Heart right ventricle (tissue), 16 donors: ENCODE results near the gene PTTG1IP. TPM values are rescaled to one million over a fixed set of nuclear protein-coding genes. Genes with fewer than 3 reads are reported as not detected.
A peak's percentile ranks its signal among the peaks of the same experiment; 100 is the strongest.

Source experiments
- ATAC-seq, 8 donors: fragments of 200-7000 bp; cut with Tn5 transposase; one replicate each; pipeline ENCODE4 v1.9.1; 2020; ENCODE audit warnings: mild to moderate bottlenecking in 8 of 8, moderate library complexity in 8 of 8, moderate number of reproducible peaks in 1 of 8
- DNase-seq, 2 donors: peaks; one replicate each; pipeline ENCODE4 v3.0.0-alpha.2; 2020
- H3K27ac ChIP-seq, 10 donors: fragments of 200-600 bp; sonication (generic) in 2 of 10; one replicate each; pipeline versions ENCODE4 v1.5.0 to v1.8.0; 2020 to 2022; ENCODE audit warnings: mild to moderate bottlenecking in 3 of 10
- H3K27me3 ChIP-seq, 7 donors: fragments of 200-600 bp; one replicate each; pipeline ENCODE4 v1.8.0; 2021 to 2022; ENCODE audit warnings: mild to moderate bottlenecking in 2 of 7
- H3K36me3 ChIP-seq, 9 donors: fragments of 200-600 bp; sonication (generic) in 1 of 9; one replicate each; pipeline versions ENCODE4 v1.5.0 to v1.8.0; 2020 to 2022; ENCODE audit warnings: mild to moderate bottlenecking in 2 of 9
- H3K4me1 ChIP-seq, 9 donors: fragments of 200-600 bp; sonication (generic) in 1 of 9; one replicate each; pipeline versions ENCODE4 v1.5.0 to v1.8.0; 2020 to 2022; ENCODE audit warnings: mild to moderate bottlenecking in 4 of 9
- H3K4me3 ChIP-seq, 10 donors: fragments of 200-600 bp; sonication (generic) in 2 of 10; one replicate each; pipeline versions ENCODE4 v1.5.0 to v1.8.0; 2020 to 2022; ENCODE audit warnings: mild to moderate bottlenecking in 7 of 10, moderate library complexity in 2 of 10
- H3K9me3 ChIP-seq, 11 donors: fragments of 200-600 bp in 10 of 11; sonication (generic) in 2 of 11; one replicate each; pipeline versions ENCODE4 v1.5.0 to v1.8.0; 2013 to 2022; ENCODE audit warnings: mild to moderate bottlenecking in 2 of 11, control low read depth in 1 of 11, moderate library complexity in 1 of 11
- WGBS, 2 donors: extraction: QIAGEN DNeasy Blood & Tissue Kit; methylation state at CpG; one replicate each; pipeline ENCODE4 v1.1.7; 2013; ENCODE audit warnings: inconsistent platforms in 1 of 2; 5-methylcytosine and 5-hydroxymethylcytosine counted together
- intact Hi-C, 10 donors: fragments of 100-400 bp; cut with DNase I; formaldehyde crosslinking; loops; one replicate each; pipeline versions ENCODE4 v1.11.1 to v1.14.2; 2022
- polyA plus RNA-seq, 2 donors: library from polyadenylated mRNA; stranded (reverse); fragments of 200-250 nt; gene quantifications; one replicate each; pipeline ENCODE4 v1.2.3, GENCODE V29; 2013
- total RNA-seq, 10 donors: library from RNA; stranded (reverse); fragmentation: NEBNext Ultra II Directional in 3 of 10; extraction: Animal tissue kit (Norgen Biotek cat#: 25700) in 3 of 10; gene quantifications; one replicate each; pipeline versions ENCODE4 v1.2.1 to v1.2.4, GENCODE V29; 2021 to 2023
- TF ChIP-seq, protein P1 (sequence below), 9 donors: fragments of 200-600 bp; sonication (generic) in 2 of 9; IDR thresholded peaks; one replicate each; pipeline versions ENCODE4 v1.5.0 to v1.8.0; 2021 to 2022; ENCODE audit warnings: antibody characterized with exemption in 9 of 9, mild to moderate bottlenecking in 5 of 9, moderate library complexity in 1 of 9
- donor health status: Arrhythmogenic right ventricular cardiomyopathy.
- donor health status: ischemic (EF 13 %, LVEDD 7.1; RV severe dilation, severe dysfunction).
- donor health status: healthy with polysubstance abuse.
- donor health status: DM: no; HTN: yes; CAD: no.
- donor health status: DM: no; HTN: no; CAD: no.
- donor health status: ischemic (EF 25% LVEDD 6.9; RV normal size, moderate dysfunction).
- donor health status: ischemic (EF 25% LVEDD 5.7; RV mildly dilated, moderate dysfunction).
- donor health status: healthy.
- donor health status: DM: yes; HTN: yes; CAD: no.
- donor health status: Ischemic cardiomyopathy.
- donor health status: ischemic (EF 35%, LVEDD 5.7; RV mildly dilated, moderate dysfunction).
- donor health status: nonischemic (EF 11% LVEDD 7.7; RV severe dilation, severe dysfunction).
- donor health status: DM: yes; HTN: yes; CAD: no.
- donor health status: PGD.
- donor health status: ischemic (EF 29% LVEDD 5.4; RV normal size, mild dysfunction).
- donor health status: nonischemic (EF 23%, LVEDD 6.1; RV moderate dilation, normal function).

Gene PTTG1IP
- total and polyA plus RNA-seq, 12 donors: 109 to 188 (median 148) TPM

DNA sequence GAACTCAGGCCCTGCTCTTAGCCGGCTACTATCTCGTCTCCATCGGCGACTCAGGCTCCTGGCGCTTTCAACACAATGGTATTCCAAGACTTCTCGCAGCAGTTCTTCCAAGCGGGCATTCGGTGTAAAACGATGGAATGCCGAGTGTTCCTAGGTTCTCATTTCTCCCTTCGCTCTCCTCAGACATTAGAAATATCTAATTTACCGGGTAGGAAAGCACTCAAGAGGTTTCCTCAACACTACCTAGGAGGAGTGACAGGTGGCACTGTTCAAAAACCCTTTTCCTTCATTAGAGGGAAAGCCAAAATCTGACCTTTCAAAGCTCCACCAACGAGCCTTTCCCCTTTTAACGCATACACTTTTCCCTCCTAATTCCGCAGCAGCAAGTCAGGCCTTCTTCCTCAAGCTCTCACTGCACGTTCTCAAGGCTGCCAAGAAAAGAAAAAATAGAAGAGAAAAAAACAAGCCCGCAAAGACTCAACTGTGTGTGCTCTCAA is 72.5 kb downstream of the PTTG1IP start:
- Histone ChIP-seq H3K4me1 (peaks cover 3 to 48% (median 30%) of the 10 kb centered on the region in 9 donors), H3K9me3 (no peaks in the 10 kb centered on the region), H3K27me3 (no peaks in the 10 kb centered on the region), H3K27ac (peak overlapping the region in 9 of 10 donors; percentile 61 to 86 (median 79)), H3K36me3 (peaks cover 0 to 53% (median 16%) of the 10 kb centered on the region in 9 donors), H3K4me3 (peak overlapping the region; percentile 69 to 98 (median 85))
- intact Hi-C loops: loop anchor here in 8 of 10 donors (2.0 to 10.0 kb wide), 8 partner anchors 46 to 334 kb away; partner anchors contain the start of gene PTTG1IP (in 4 of the 8)
- 2 to 3% methylated on average over 17 of the region's 17 CpGs for WGBS, 2 donors
- DNase-seq (no peak), ATAC-seq (peak in 2 of 8 donors; percentile 36 to 40)
- TF ChIP-seq, protein P1, sequence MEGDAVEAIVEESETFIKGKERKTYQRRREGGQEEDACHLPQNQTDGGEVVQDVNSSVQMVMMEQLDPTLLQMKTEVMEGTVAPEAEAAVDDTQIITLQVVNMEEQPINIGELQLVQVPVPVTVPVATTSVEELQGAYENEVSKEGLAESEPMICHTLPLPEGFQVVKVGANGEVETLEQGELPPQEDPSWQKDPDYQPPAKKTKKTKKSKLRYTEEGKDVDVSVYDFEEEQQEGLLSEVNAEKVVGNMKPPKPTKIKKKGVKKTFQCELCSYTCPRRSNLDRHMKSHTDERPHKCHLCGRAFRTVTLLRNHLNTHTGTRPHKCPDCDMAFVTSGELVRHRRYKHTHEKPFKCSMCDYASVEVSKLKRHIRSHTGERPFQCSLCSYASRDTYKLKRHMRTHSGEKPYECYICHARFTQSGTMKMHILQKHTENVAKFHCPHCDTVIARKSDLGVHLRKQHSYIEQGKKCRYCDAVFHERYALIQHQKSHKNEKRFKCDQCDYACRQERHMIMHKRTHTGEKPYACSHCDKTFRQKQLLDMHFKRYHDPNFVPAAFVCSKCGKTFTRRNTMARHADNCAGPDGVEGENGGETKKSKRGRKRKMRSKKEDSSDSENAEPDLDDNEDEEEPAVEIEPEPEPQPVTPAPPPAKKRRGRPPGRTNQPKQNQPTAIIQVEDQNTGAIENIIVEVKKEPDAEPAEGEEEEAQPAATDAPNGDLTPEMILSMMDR (IDR thresholded peaks at IDR 0.05): peak in 6 of 9 donors; percentile 8 to 44 (median 38)

DNA sequence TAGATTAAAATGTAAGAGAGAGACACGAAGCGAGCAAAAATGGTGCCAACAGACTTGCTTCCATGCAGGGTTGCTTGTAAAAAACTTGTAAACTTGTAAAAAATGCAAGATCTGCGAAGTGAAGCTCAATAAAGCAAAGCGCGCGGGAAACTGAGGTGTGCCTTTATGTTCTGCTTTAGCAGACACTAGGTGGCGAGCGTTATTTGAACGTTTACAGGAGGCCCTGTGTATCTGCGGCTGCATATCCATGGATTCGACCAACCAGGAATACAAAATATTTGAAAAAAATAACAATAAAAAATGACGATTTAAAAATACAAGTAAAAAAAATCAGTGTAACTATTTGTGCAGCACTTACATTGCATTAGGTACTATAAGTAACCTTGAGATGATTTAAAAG is 73.4 kb downstream of the PTTG1IP start:
- H3K4me1 ChIP-seq: peaks cover 3 to 46% (median 31%) of the 10 kb centered on the region in 9 donors
- no peak overlapping the region for H3K27ac ChIP-seq
- no peak for ATAC-seq
- H3K4me3 ChIP-seq: peak overlapping the region in 7 of 10 donors; percentile 69 to 98 (median 93)
- no peaks in the 10 kb centered on the region for H3K9me3 ChIP-seq
- H3K27me3 ChIP-seq: no peaks in the 10 kb centered on the region
- DNase-seq: peak in 1 of 2 donors; percentile 34
- peaks cover 0 to 49% (median 7%) of the 10 kb centered on the region in 9 donors for H3K36me3 ChIP-seq
- intact Hi-C loops: loop anchor here in 8 of 10 donors (2.0 to 10.0 kb wide), 8 partner anchors 47 to 335 kb away; partner anchors contain the start of gene PTTG1IP (in 4 of the 8)
- WGBS, 2 donors: 52 to 54% methylated on average over 12 of the region's 12 CpGs
- TF ChIP-seq, protein P1 (IDR thresholded peaks at IDR 0.05): peak; percentile 6 to 59 (median 39)

DNA sequence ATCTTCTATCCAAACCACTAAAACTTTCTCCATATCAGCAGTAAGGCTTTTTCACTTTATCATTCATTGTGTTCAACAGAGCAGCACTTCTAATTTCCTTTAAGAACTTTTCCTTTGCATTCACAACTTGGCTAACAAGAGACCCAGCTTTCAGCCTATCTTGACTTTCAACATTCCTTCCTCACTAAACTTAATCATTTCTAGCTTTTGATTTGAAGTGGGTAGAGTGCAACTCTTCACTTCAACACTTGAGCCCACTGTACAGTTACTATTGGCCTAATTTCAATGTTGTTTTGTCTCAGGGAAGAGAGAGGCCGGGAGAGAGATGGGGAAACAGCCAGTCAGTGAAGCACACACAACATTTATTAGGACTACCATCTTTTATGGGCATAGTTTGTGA is 73.8 kb downstream of the PTTG1IP start:
- H3K27me3 ChIP-seq: no peaks in the 10 kb centered on the region
- DNase-seq (no peak), ATAC-seq (no peak)
- 46 to 61% methylated on average over 1 of the region's 1 CpG for WGBS, 2 donors
- H3K4me1 ChIP-seq: peaks cover 3 to 48% (median 33%) of the 10 kb centered on the region in 9 donors
- intact Hi-C loops: loop anchor here in 9 of 10 donors (2.0 to 10.0 kb wide), 9 partner anchors 48 to 335 kb away; partner anchors contain the start of gene PTTG1IP (in 4 of the 9)
- H3K4me3 ChIP-seq: peak overlapping the region in 1 of 10 donors; percentile 96
- peaks cover 0 to 45% (median 2%) of the 10 kb centered on the region in 9 donors for H3K36me3 ChIP-seq
- no peak overlapping the region for H3K27ac ChIP-seq
- TF ChIP-seq, protein P1 (IDR thresholded peaks at IDR 0.05): no peak
- H3K9me3 ChIP-seq: no peaks in the 10 kb centered on the region

Other genes starting within 250 kb of the PTTG1IP start
- not detected for gene KRTAP10-9, start 246.6 kb downstream of the PTTG1IP start, total RNA-seq
- not detected for gene KRTAP10-9, start 246.6 kb downstream of the PTTG1IP start, polyA plus RNA-seq
- gene KRTAP10-10, start 236.3 kb downstream of the PTTG1IP start, total RNA-seq: not detected
- not detected for gene KRTAP10-10, start 236.3 kb downstream of the PTTG1IP start, polyA plus RNA-seq
- gene KRTAP10-11, start 227.3 kb downstream of the PTTG1IP start, total RNA-seq: not detected
- not detected for gene KRTAP10-11, start 227.3 kb downstream of the PTTG1IP start, polyA plus RNA-seq
- not detected for gene KRTAP12-4, start 219.0 kb downstream of the PTTG1IP start, total RNA-seq
- gene KRTAP12-4, start 219.0 kb downstream of the PTTG1IP start, polyA plus RNA-seq: not detected
- not detected for gene KRTAP12-3, start 215.8 kb downstream of the PTTG1IP start, total RNA-seq
- not detected for gene KRTAP12-3, start 215.8 kb downstream of the PTTG1IP start, polyA plus RNA-seq
- not detected for gene KRTAP12-2, start 206.8 kb downstream of the PTTG1IP start, total RNA-seq
- not detected for gene KRTAP12-2, start 206.8 kb downstream of the PTTG1IP start, polyA plus RNA-seq
- gene KRTAP12-1, start 191.5 kb downstream of the PTTG1IP start, total RNA-seq: not detected
- not detected for gene KRTAP12-1, start 191.5 kb downstream of the PTTG1IP start, polyA plus RNA-seq
- not detected for gene KRTAP10-12, start 176.5 kb downstream of the PTTG1IP start, total RNA-seq
- not detected for gene KRTAP10-12, start 176.5 kb downstream of the PTTG1IP start, polyA plus RNA-seq
- 1 to 10 TPM in 4 of 10 donors, under 1 TPM in 3, not detected in 3; 0.12 to 2.1 (median 1.0) TPM for gene TSPEAR, start 162.1 kb downstream of the PTTG1IP start, total RNA-seq
- gene TSPEAR, start 162.1 kb downstream of the PTTG1IP start, polyA plus RNA-seq: 1 to 10 TPM in 1 of 2 donors, under 1 TPM in 1; under 0.01 to 3.4 TPM
- 10 to 100 TPM; 58.1 to 89.5 (median 67.0) TPM for gene UBE2G2, start 71.9 kb downstream of the PTTG1IP start, total RNA-seq
- gene UBE2G2, start 71.9 kb downstream of the PTTG1IP start, polyA plus RNA-seq: 10 to 100 TPM; 39.6 to 59.3 TPM
- gene SUMO3, start 55.6 kb downstream of the PTTG1IP start, total RNA-seq: 10 to 100 TPM; 56.9 to 80.9 (median 72.6) TPM
- gene SUMO3, start 55.6 kb downstream of the PTTG1IP start, polyA plus RNA-seq: 10 to 100 TPM; 14.9 to 70.0 TPM
- 100 to 1,000 TPM in 1 of 10 donors, 10 to 100 TPM in 5, 1 to 10 TPM in 4; 5.1 to 151 (median 10.3) TPM for gene ITGB2, start 47.2 kb upstream of the PTTG1IP start, total RNA-seq
- gene ITGB2, start 47.2 kb upstream of the PTTG1IP start, polyA plus RNA-seq: 10 to 100 TPM; 12.4 to 12.7 TPM
- gene SLX9, start 66.3 kb upstream of the PTTG1IP start, total RNA-seq: 10 to 100 TPM; 42.4 to 67.2 (median 52.6) TPM
- gene SLX9, start 66.3 kb upstream of the PTTG1IP start, polyA plus RNA-seq: 10 to 100 TPM; 68.1 to 83.6 TPM
- gene ADARB1, start 200.9 kb upstream of the PTTG1IP start, total RNA-seq: 10 to 100 TPM; 11.8 to 21.2 (median 13.5) TPM
- gene ADARB1, start 200.9 kb upstream of the PTTG1IP start, polyA plus RNA-seq: 10 to 100 TPM in 1 of 2 donors, 1 to 10 TPM in 1; 7.4 to 17.3 TPM